GM21786 (cell line): ENCODE data around the gene NXPE3.
"Not testable (repeated sequence)": the region's sequence is repeated elsewhere in the genome, so short reads cannot be mapped to it uniquely, and the experiment has no call there.

Source experiments
- ATAC-seq: cut with Tn5 transposase; IDR thresholded peaks from one replicate; pipeline ENCODE4 v1.9.1; 2021; ENCODE audit not compliant: unreplicated experiment

The NXPE3 gene

GRCh38 chr3:101851072-101851770 is 72.2 kb downstream of the NXPE3 start:
- no peak for ATAC-seq

DNA sequence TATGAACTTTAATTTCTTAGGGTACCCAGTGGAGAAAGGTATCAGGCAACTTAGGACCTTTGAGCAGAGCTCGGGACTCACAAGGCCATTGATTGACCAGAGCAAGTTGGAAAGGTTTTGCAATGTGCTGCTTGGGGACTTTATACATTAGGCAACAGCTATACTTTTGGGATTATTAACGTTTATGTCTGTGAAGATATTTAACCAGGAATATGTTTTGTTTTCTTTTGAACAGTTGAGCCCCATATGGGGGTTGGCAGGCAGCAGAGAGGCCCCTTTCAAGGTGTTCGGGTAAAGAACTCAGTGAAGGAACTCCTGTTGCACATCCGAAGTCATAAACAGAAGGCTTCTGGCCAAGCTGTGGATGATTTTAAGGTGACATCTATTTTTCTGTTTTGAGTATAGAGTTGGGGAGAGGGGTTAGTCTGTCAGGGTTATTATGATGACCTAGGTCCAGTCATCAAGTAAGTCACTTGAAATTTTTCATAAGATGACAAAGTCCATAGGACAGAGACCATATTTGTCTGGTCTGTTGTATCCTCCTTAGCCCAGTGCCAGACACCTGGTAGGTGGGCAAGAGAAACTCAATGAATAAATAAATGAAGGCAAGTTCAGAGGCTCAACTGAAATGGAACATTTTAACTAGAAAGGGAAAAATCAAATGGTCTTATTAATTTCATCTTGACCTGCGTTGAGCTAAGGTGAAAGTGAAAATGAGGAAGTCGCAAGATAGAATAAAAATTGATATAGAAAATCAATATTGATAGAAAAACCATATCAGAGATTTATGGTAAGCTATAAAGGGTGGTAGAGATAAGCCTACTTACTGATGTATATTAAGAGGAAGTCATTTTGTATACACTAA is 73.1 kb downstream of the NXPE3 start:
- no peak for ATAC-seq

- no peak for ATAC-seq
Measured at GRCh38 chr3:101852983-101853840, 74.2 kb downstream of the NXPE3 start.

GRCh38 chr3:101853982-101854381 is 75.0 kb downstream of the NXPE3 start:
- ATAC-seq: no peak

- ATAC-seq: no peak
Measured at GRCh38 chr3:101854608-101855304, 75.7 kb downstream of the NXPE3 start.

DNA sequence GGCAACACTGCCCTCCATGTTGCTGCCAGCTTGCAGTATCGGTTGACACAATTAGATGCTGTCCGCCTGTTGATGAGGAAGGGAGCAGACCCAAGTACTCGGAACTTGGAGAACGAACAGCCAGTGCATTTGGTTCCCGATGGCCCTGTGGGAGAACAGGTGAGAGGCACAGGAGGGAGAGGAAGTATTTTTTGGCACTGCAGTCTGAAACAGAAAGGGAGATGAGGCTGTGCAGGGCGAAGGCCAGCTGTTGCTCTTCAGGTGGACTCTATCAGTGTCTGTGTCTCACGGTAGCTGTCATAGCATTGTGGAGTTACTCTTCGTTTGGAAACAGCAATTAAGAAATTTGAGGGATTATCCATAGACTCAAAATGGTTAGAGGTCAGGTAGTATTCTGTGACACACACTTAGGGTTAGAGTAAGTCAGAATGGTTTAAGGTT is 78.3 kb downstream of the NXPE3 start:
- ATAC-seq: no peak

GRCh38 chr3:101858464-101859030 is 79.5 kb downstream of the NXPE3 start:
- no peak for ATAC-seq

DNA sequence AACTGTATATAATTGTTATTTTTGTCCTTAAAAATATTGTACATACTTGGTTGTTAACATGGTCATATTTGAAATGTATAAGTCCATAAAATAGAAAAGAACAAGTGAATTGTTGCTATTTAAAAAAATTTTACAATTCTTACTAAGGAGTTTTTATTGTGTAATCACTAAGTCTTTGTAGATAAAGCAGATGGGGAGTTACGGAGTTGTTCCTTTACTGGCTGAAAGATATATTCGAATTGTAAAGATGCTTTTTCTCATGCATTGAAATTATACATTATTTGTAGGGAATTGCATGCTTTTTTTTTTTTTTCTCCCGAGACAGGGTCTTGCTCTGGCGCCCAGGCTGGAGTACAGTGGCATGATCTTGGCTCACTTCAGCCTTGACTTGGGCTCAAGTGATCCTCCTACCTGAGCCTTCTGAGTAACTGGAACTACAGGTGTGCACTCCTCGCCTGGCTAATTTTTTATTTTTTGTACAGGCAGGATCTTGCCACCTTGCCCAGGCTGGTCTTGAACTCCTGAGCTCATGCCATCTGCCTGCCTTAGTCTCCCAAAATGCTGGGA is 81.0 kb downstream of the NXPE3 start:
- ATAC-seq: no peak

DNA sequence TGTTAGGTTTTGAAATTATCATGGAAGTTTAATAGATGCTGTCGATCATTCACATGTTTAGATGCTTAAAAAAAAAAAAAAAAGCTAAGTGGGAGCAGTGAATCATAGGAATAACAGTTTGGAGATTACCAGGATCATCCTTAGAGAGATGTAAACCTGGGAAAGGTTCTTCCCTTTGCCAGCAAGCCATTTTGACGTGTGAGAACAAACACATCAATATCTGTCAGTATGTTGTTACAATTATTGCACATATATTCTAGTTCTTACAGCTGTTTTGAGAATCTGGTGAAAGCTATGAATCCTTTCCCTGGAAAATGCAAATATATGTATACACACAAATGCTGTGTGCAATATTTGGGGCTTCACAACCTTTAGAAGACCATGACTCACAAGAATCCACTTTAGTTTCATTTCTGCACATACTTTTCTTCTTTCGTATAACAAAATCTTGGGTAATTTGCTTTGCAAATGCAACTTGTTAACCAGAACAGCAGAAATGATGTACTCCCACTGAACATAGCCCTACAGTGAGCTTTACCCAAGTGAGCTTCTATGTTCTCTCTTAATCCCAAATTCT is 82.3 kb downstream of the NXPE3 start:
- ATAC-seq: peak; percentile 40

- ATAC-seq: no peak
Measured at GRCh38 chr3:101861789-101862415, 82.9 kb downstream of the NXPE3 start.

GRCh38 chr3:101862416-101863165 is 83.6 kb downstream of the NXPE3 start:
- no peak for ATAC-seq

- not testable (repeated sequence) for ATAC-seq
Measured at GRCh38 chr3:101864926-101865325, 85.9 kb downstream of the NXPE3 start.

DNA sequence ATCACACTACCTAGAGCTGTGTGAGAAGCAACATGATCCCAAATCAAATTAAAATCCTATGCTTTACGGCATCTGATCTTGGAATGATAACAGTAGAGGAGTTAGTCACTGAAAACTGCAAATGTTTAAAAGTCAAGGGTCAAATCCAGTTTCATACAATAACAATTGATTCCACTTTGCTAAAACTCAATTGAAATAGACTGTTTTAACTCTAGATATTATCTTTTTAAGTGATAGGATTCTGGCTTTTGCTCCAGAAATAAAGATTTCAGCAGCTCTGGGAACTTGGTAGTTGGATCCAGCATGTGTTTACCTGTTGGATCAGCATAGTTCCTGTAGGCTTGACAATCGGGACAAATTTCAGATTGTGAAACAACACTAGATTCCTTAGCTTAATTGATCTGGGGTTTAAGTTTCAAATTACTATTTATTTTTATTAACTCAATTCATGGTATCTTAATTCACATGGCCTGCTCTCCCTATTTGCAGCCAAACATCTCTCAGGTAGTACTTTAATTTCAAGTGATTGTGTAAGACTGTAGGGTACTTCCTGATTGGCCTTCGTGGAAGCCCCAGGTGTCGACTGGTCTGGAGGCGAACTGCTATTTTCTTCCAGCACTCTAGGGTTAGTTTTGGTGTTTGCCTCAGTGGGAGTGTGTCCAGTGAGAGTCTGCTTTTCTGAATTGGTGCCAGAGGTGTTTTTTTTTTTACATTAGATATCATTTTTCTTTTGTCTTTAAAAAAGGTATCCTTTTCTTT is 86.9 kb downstream of the NXPE3 start:
- ATAC-seq: no peak

- no peak for ATAC-seq
Measured at GRCh38 chr3:101867511-101867910, 88.5 kb downstream of the NXPE3 start.

DNA sequence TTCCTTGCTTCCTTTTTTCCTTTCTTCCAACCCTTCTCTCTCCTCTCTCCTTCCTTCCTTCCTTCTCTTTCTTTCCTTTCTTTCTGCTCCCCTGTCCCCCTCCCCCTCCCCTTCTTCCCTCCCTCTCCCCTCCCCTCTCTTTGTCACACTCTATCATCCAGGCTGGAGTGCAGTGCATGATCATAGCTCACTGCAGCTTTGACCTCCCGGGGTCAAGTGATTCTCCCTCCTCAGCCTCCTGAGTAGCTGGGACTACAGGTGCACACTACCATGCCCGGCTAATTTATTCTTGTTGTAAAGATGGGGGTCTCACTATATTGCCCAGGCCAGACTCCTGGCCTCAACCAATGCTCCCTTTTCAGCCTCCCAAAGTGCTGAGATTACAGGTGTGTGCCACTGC is 89.0 kb downstream of the NXPE3 start:
- no peak for ATAC-seq

DNA sequence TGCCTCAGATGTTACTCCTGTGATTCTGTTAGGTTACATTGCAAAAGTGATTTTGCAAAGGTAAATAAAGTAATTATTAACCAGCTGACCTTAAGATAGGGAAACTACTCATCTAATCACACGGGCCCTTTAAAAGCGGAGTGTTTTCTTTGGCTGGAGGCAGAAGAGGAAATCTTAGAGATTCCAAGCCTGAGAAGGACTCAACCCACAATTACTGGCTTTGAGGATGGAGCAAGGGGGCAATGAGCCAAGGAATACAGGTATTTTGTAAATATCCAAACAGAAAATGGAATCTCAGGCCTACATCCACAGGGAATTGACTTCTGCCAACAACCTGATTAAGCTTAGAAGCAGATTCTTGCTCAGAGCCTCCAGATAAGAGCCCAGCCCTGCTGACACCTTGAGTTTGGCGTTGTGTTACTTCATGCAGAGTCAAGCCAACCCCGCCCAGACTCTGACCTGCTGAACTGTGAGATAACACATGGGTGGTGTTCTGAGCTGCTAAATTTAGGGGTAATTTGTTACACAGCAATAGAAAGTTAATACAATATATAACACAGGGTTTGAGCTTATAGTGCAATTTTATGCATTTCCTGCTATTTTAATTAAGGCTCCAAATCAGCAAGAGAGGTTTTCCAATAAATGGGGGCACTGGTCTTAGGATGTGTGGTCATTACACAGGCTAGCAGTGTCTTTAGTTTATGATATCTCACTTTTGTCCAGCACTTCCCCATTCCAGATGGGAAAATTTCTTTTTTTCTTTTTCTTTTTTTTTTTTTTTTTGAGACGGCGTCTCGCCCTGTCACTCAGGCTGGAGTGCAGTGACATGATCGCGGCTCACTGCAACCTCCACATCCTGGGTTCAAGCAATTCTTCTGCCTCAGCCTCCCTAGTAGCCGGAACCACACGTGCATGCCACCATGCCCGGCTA is 89.8 kb downstream of the NXPE3 start:
- no peak for ATAC-seq

DNA sequence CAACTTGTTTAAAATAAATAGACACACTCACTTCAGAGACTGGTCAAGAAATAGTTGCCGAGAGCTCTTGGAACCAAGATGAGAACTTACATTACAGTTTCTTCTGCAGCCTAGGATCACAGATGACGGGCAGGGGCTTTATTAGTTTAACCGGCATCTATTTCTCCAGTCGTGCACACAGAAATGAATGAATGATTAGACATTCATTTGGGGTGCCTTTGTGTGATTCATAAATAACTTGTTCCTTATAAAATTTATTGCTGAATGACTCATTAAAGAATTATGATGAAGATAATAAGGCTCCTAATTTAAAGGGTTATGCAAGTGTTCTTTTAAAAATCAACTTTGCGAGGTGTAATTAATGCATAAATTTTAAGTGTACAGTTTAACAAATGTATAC is 91.1 kb downstream of the NXPE3 start:
- no peak for ATAC-seq
